Progenitor cell of endocrine pancreas (in vitro differentiated cells): ENCODE data around the gene ALDH1A3. TPM values are rescaled to one million over a fixed set of nuclear protein-coding genes. Genes with fewer than 3 reads are reported as not detected.
A peak's percentile ranks its signal among the peaks of the same experiment; 100 is the strongest.

Experiments used
- DNase-seq: peaks from one replicate; pipeline ENCODE4 v3.0.0; 2021; ENCODE audit warnings: low spot score; ENCODE audit not compliant: unreplicated experiment
- H3K27ac Mint-ChIP-seq: 2 replicates; pipeline ENCODE4 v1.8.0; 2021; ENCODE audit warnings: mild to moderate bottlenecking, moderate library complexity, mixed read lengths
- H3K27me3 Mint-ChIP-seq: 2 replicates; pipeline ENCODE4 v1.8.0; 2021; ENCODE audit warnings: mixed read lengths
- H3K36me3 Mint-ChIP-seq: 2 replicates; pipeline ENCODE4 v1.8.0; 2022; ENCODE audit warnings: mixed read lengths; ENCODE audit not compliant: insufficient read depth
- H3K4me1 Mint-ChIP-seq: 2 replicates; pipeline ENCODE4 v1.8.0; 2021; ENCODE audit warnings: low read depth, mixed read lengths
- H3K4me3 Mint-ChIP-seq: 2 replicates; pipeline ENCODE4 v1.8.0; 2021; ENCODE audit warnings: low read depth, mild to moderate bottlenecking, moderate library complexity, mixed read lengths
- H3K9me3 Mint-ChIP-seq: 2 replicates; pipeline ENCODE4 v1.8.0; 2021; ENCODE audit warnings: low read depth, mixed read lengths
- total RNA-seq: library from RNA; stranded (reverse); gene quantifications from 2 replicates; pipeline ENCODE4 v1.2.1, GENCODE V29; 2021
- TF ChIP-seq, protein P1 (sequence below): fragments of 200-600 bp; sonication (generic); IDR thresholded peaks from one replicate; pipeline ENCODE4 v1.5.0; 2021; ENCODE audit warnings: antibody characterized with exemption, mild to moderate bottlenecking; ENCODE audit not compliant: unreplicated experiment

The ALDH1A3 gene
- total RNA-seq, 1 donor from 2014 or later = 0.41 TPM

GRCh38 chr15:100880139-100880896 lies 687 bp downstream of the ALDH1A3 start:
- H3K27ac Mint-ChIP-seq = no peak overlapping the region
- peak overlapping the region; percentile 65 for H3K4me3 Mint-ChIP-seq
- no peaks in the 10 kb centered on the region for H3K9me3 Mint-ChIP-seq
- no peaks in the 10 kb centered on the region for H3K36me3 Mint-ChIP-seq
- peaks cover 6% of the 10 kb centered on the region for H3K4me1 Mint-ChIP-seq
- no peak for DNase-seq
- TF ChIP-seq, protein P1, sequence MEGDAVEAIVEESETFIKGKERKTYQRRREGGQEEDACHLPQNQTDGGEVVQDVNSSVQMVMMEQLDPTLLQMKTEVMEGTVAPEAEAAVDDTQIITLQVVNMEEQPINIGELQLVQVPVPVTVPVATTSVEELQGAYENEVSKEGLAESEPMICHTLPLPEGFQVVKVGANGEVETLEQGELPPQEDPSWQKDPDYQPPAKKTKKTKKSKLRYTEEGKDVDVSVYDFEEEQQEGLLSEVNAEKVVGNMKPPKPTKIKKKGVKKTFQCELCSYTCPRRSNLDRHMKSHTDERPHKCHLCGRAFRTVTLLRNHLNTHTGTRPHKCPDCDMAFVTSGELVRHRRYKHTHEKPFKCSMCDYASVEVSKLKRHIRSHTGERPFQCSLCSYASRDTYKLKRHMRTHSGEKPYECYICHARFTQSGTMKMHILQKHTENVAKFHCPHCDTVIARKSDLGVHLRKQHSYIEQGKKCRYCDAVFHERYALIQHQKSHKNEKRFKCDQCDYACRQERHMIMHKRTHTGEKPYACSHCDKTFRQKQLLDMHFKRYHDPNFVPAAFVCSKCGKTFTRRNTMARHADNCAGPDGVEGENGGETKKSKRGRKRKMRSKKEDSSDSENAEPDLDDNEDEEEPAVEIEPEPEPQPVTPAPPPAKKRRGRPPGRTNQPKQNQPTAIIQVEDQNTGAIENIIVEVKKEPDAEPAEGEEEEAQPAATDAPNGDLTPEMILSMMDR = no peak
- H3K27me3 Mint-ChIP-seq = peaks cover 87% of the 10 kb centered on the region

DNA sequence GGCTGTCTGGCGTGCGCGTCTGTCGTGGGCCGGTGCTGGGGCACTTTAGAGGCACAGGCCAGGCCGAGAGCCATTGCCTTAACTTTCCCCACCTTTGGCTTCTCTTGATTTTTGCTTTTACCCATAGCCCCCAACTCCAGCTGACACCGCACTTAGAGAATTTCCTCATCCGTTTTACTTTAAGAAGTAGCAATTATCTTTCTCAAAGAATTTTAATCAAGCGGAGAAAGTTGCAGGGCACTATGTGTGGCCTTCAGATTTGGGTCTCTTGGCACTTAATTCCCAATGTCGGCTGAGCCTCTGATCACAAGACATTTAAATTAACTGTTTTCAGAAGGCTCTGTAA lies 1.2 kb downstream of the ALDH1A3 start:
- no peak for DNase-seq
- Mint-ChIP-seq H3K4me1 (peaks cover 6% of the 10 kb centered on the region), H3K27me3 (peaks cover 87% of the 10 kb centered on the region), H3K27ac (no peak overlapping the region), H3K36me3 (no peaks in the 10 kb centered on the region), H3K4me3 (peak overlapping the region; percentile 65), H3K9me3 (no peaks in the 10 kb centered on the region)
- TF ChIP-seq, protein P1 = no peak

- Mint-ChIP-seq H3K4me3 (no peak overlapping the region), H3K27me3 (peaks cover 86% of the 10 kb centered on the region), H3K4me1 (peaks cover 6% of the 10 kb centered on the region), H3K27ac (no peak overlapping the region), H3K9me3 (no peaks in the 10 kb centered on the region), H3K36me3 (no peaks in the 10 kb centered on the region)
- TF ChIP-seq, protein P1 = no peak
- no peak for DNase-seq
Observed at GRCh38 chr15:100881573-100882336, 2.1 kb downstream of the ALDH1A3 start.

- Mint-ChIP-seq H3K27ac (no peak overlapping the region), H3K27me3 (peaks cover 77% of the 10 kb centered on the region), H3K4me1 (peaks cover 4% of the 10 kb centered on the region), H3K9me3 (no peaks in the 10 kb centered on the region), H3K36me3 (no peaks in the 10 kb centered on the region), H3K4me3 (no peak overlapping the region)
- TF ChIP-seq, protein P1 = no peak
- DNase-seq = no peak
Observed at GRCh38 chr15:100885116-100885515, 5.5 kb downstream of the ALDH1A3 start.

DNA sequence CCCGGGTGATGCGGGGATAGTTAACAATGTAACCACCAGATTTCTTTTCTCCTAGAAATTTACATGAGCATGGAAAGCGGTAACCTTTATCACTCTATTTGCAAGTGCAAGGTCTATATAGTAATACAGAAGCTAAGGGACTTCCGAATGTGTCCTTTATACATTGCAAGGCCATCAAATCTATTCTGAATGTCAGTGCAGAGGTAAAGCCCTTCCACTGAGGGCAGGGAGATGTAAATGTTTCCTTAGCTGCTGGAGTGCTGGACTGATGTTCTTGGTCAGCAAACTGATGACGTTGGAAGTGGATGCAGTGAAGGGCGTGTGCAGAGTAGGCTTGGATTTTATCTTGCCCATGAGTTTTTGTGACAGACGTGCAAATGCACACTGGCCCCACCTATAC lies 6.2 kb downstream of the ALDH1A3 start:
- no peak for DNase-seq
- TF ChIP-seq, protein P1 = no peak
- H3K9me3 Mint-ChIP-seq = no peaks in the 10 kb centered on the region
- H3K27me3 Mint-ChIP-seq = peaks cover 72% of the 10 kb centered on the region
- H3K4me3 Mint-ChIP-seq = no peak overlapping the region
- no peaks in the 10 kb centered on the region for H3K36me3 Mint-ChIP-seq
- no peak overlapping the region for H3K27ac Mint-ChIP-seq
- no peaks in the 10 kb centered on the region for H3K4me1 Mint-ChIP-seq
